ENCODE data around the gene EDN1. TPM values are rescaled to one million over a fixed set of nuclear protein-coding genes. Genes with fewer than 3 reads are reported as not detected.

The EDN1 gene
- total and polyA plus RNA-seq, 11 donors, result 1.0 to 11.6 (median 4.1) TPM

- TF ChIP-seq CTCF (IDR thresholded peaks at IDR 0.05) (no peak), POLR2A (IDR thresholded peaks at IDR 0.05) (no peak)
- no peak for DNase-seq
- Histone ChIP-seq H3K27me3 (no peaks in the 10 kb centered on the region), H3K36me3 (no peaks in the 10 kb centered on the region), H3K4me1 (peaks cover 0 to 19% (median 0%) of the 10 kb centered on the region in 12 donors), H3K9me3 (no peaks in the 10 kb centered on the region), H3K27ac (no peak overlapping the region), H3K4me3 (no peak overlapping the region)
- WGBS, 4 donors, result 91 to 94% (median 93%) methylated on average over 2 of the region's 2 CpGs
- no peak for ATAC-seq
- intact Hi-C loops (cut with DNase I), result no loop called here
Observed at GRCh38 chr6:12260458-12261093, 29.6 kb upstream of the EDN1 start.

DNA sequence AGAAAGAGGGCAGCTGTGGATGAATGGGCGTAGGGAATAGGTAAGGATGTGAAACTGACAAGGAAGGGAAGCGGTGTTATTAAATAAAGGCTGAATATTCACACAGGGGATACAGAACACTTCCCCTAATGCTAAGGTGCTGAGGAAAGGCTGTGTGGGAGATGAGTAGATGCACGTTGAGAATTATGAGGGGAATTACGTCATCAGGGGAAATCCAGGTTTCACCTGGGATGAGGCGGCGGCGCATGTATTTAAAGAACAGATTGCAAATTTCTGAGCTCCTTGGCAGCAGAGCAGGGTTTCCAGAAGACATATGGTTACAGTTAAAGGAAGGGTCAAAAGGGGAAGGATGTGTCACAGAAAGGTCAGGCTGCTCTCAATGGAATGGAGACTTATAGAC is 28.7 kb upstream of the EDN1 start:
- intact Hi-C loops (cut with DNase I), result no loop called here
- Histone ChIP-seq H3K9me3 (no peaks in the 10 kb centered on the region), H3K27me3 (no peaks in the 10 kb centered on the region), H3K27ac (no peak overlapping the region), H3K36me3 (no peaks in the 10 kb centered on the region), H3K4me3 (no peak overlapping the region), H3K4me1 (peaks cover 0 to 23% (median 0%) of the 10 kb centered on the region in 12 donors)
- WGBS, 4 donors, result 83 to 90% (median 88%) methylated on average over 7 of the region's 7 CpGs
- TF ChIP-seq CTCF (IDR thresholded peaks at IDR 0.05) (no peak), POLR2A (IDR thresholded peaks at IDR 0.05) (no peak)
- no peak for DNase-seq
- ATAC-seq, result no peak

DNA sequence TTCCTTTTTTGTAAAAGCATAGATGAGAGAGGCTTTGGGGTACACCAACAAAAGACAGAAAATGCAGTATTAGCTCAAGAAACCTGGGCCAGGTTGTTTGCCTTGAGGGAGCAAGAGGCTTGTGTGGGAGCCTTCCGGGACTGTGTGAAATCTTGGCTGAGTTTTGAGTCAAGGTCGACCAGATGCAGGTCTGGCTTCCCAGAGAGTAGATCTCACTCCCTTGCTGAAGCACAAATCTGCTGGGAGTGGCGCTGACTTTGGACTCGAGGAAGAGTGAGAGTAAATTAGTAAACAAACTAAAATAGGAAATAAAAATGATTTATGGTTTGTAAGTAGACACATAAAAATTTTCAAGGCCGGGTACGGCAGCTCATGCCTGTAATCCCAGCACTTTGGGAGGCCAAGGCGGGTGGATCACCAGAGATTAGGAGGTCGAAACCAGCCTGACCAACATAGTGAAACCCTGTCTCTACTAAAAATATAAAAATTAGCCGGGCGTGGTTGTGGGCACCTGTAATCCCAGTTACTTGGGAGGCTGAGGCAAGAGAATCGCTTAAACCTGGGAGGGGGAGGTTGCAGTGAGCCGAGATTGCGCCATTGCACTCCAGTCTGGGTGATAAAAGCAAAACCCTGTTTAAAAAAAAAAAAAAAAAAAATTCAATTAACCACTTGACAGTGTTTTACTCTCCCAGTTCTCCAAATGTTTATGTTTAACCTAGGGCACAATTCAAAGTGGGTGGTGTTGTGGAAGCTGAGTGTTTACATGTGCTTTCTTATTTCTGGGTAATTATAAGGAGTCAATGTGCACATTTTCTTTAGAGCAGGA is 27.7 kb upstream of the EDN1 start:
- intact Hi-C loops (cut with DNase I), result no loop called here
- WGBS, 4 donors, result 92 to 93% (median 93%) methylated on average over 13 of the region's 13 CpGs
- H3K9me3 ChIP-seq, result no peaks in the 10 kb centered on the region
- peaks cover 0 to 23% (median 0%) of the 10 kb centered on the region in 12 donors for H3K4me1 ChIP-seq
- no peak overlapping the region for H3K4me3 ChIP-seq
- ATAC-seq, result no peak
- no peak overlapping the region for H3K27ac ChIP-seq
- TF ChIP-seq POLR2A (IDR thresholded peaks at IDR 0.05), result no peak
- TF ChIP-seq CTCF (IDR thresholded peaks at IDR 0.05), result no peak
- no peaks in the 10 kb centered on the region for H3K36me3 ChIP-seq
- no peaks in the 10 kb centered on the region for H3K27me3 ChIP-seq
- no peak for DNase-seq

DNA sequence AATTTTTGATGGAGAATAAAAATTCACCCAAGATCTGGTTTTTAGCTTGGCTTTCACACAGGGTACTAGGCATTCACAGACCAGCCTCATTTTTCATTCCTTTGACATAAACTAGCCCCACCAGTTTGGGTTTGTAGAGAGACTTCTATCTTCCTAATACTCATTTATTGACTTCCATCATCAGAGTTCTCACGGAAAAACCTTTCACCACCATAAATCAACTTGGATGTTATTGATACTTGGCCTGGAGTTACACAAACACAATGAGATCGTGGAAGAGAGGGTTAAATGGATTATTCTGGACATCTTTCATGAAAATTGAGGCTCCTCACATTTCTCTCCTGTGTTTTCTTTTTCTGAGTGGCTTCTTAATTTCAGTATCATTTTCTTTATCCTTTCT is 26.8 kb upstream of the EDN1 start:
- WGBS, 4 donors, result 61 to 73% (median 68%) methylated on average over 2 of the region's 2 CpGs
- TF ChIP-seq POLR2A (IDR thresholded peaks at IDR 0.05) (no peak), CTCF (IDR thresholded peaks at IDR 0.05) (no peak)
- Histone ChIP-seq H3K4me1 (peaks cover 0 to 23% (median 0%) of the 10 kb centered on the region in 12 donors), H3K9me3 (no peaks in the 10 kb centered on the region), H3K36me3 (no peaks in the 10 kb centered on the region), H3K4me3 (no peak overlapping the region), H3K27me3 (no peaks in the 10 kb centered on the region), H3K27ac (no peak overlapping the region)
- intact Hi-C loops (cut with DNase I), result no loop called here
- DNase-seq (no peak), ATAC-seq (no peak)
